ELF-1 (cell line): ENCODE data around the gene NKX2-4.
A peak's percentile ranks its signal among the peaks of the same experiment; 100 is the strongest.

Source experiments
- DNase-seq: peaks from one replicate; pipeline ENCODE4 v3.0.0-alpha.2; 2016; ENCODE audit warnings: low read depth, low spot score

The NKX2-4 gene

GRCh38 chr20:21394551-21394950 lies 2.8 kb downstream of the NKX2-4 start:
- no peak for DNase-seq

- DNase-seq, result no peak
Observed at GRCh38 chr20:21393816-21394519, 3.4 kb downstream of the NKX2-4 start.

- no peak for DNase-seq
Observed at GRCh38 chr20:21393166-21393565, 4.2 kb downstream of the NKX2-4 start.

- no peak for DNase-seq
Observed at GRCh38 chr20:21391972-21392352, 5.4 kb downstream of the NKX2-4 start.

GRCh38 chr20:21391185-21391971 lies 5.9 kb downstream of the NKX2-4 start:
- DNase-seq, result peak; percentile 65

- DNase-seq, result no peak
Observed at GRCh38 chr20:21390768-21391167, 6.6 kb downstream of the NKX2-4 start.

GRCh38 chr20:21389368-21389767 lies 8.0 kb downstream of the NKX2-4 start:
- no peak for DNase-seq

- no peak for DNase-seq
Observed at GRCh38 chr20:21388566-21388965, 8.8 kb downstream of the NKX2-4 start.

- no peak for DNase-seq
Observed at GRCh38 chr20:21387528-21387927, 9.8 kb downstream of the NKX2-4 start.

GRCh38 chr20:21386111-21386510 lies 11.2 kb downstream of the NKX2-4 start:
- DNase-seq, result no peak

GRCh38 chr20:21384308-21384892 lies 12.9 kb downstream of the NKX2-4 start:
- no peak for DNase-seq

- no peak for DNase-seq
Observed at GRCh38 chr20:21381619-21382018, 15.7 kb downstream of the NKX2-4 start.

GRCh38 chr20:21380711-21381110 lies 16.6 kb downstream of the NKX2-4 start:
- DNase-seq, result no peak

- no peak for DNase-seq
Observed at GRCh38 chr20:21378259-21378658, 19.1 kb downstream of the NKX2-4 start.

- peak; percentile 60 for DNase-seq
Observed at GRCh38 chr20:21377701-21378100, 19.6 kb downstream of the NKX2-4 start.

GRCh38 chr20:21376626-21377025 lies 20.7 kb downstream of the NKX2-4 start:
- DNase-seq, result no peak

GRCh38 chr20:21373436-21373835 lies 23.9 kb downstream of the NKX2-4 start:
- no peak for DNase-seq

GRCh38 chr20:21372016-21372415 lies 25.3 kb downstream of the NKX2-4 start:
- no peak for DNase-seq

- no peak for DNase-seq
Observed at GRCh38 chr20:21371193-21371592, 26.1 kb downstream of the NKX2-4 start.

- DNase-seq, result no peak
Observed at GRCh38 chr20:21368791-21369190, 28.5 kb downstream of the NKX2-4 start.

- DNase-seq, result peak; percentile 27
Observed at GRCh38 chr20:21366273-21366672, 31.1 kb downstream of the NKX2-4 start.

GRCh38 chr20:21365771-21366170 lies 31.6 kb downstream of the NKX2-4 start:
- no peak for DNase-seq

- no peak for DNase-seq
Observed at GRCh38 chr20:21364413-21364812, 32.9 kb downstream of the NKX2-4 start.
